GM18498 (cell line): ENCODE measurements around the gene GPR179.

Experiments
- ATAC-seq: cut with Tn5 transposase; IDR thresholded peaks from one replicate; pipeline ENCODE4 v1.9.1; 2021; ENCODE audit warnings: mild to moderate bottlenecking, moderate library complexity; ENCODE audit not compliant: unreplicated experiment

The GPR179 gene

DNA sequence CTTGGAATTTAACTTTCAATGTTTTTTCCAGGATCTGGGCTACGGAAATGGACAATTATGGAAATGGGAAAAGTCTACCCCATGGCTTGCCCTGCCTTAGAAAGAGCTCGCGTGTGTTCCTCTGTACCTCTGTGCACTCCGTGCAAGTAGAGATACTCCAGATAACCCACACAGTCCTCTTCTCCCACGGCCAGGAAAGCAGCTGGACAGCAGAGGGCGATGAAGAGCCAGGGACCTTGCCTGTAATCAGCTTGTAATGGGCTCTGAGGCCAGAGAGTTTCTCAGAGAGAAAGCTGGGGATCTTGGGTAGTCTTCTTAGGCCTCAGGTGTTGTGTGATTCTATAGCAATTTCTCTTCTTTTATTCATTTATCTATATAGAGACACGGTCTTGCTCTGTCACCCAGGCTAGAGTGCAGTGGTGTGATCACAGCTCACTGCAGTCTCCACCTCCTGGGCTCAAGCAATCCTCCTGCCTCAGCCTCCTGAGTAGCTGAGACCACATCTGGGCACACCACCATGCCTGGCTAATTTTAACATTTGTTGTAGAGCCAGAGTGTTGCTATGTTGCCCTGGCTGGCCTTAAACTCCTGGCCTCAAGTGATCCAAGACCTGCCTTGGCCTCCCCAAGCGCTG, 5.5 kb upstream of the GPR179 start:
- peak; percentile 33 for ATAC-seq

DNA sequence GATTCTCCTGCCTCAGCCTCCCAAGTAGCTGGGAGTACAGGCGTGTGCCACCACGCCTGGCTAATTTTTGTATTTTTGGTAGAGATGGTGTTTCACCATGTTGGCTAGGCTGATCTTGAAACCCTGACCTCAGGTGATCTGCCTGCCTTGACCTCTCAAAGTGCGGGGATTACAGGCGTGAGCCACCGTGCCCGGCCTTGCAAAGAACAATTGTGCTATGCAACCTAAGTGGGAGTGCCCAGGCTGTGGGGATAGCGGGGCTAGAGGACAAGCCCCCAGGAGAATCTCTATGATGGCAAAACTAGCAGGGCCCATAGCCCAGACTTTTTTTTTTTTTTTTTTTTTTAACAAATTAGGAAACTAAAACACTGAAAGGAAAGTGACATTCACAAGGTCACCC, 2.0 kb upstream of the GPR179 start:
- ATAC-seq: no peak

GRCh38 chr17:38344420-38344745, 627 bp upstream of the GPR179 start:
- no peak for ATAC-seq

- ATAC-seq: no peak
Measured at GRCh38 chr17:38342886-38343607, 709 bp downstream of the GPR179 start.

- no peak for ATAC-seq
Measured at GRCh38 chr17:38341035-38341721, 2.6 kb downstream of the GPR179 start.

DNA sequence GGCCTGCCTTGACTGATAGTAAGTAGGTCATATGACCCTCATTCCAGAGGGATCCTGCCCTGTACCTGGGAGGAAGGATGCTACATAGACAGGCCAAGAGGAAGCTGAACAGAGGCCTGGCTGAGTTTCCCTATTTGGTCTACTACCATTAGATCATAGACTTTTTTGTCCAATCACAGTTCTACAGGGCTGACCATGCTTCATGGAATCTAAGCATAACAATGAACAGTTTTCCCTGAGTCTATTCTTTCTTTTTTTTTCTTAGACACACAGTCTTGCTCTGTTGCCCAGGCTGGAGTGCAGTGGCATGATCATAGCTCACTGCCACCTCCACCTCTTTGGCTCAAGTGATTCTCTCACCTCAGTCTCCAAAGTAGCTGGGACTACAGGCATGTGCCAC, 3.9 kb downstream of the GPR179 start:
- ATAC-seq: no peak

GRCh38 chr17:38338535-38338934, 5.2 kb downstream of the GPR179 start:
- ATAC-seq: no peak

DNA sequence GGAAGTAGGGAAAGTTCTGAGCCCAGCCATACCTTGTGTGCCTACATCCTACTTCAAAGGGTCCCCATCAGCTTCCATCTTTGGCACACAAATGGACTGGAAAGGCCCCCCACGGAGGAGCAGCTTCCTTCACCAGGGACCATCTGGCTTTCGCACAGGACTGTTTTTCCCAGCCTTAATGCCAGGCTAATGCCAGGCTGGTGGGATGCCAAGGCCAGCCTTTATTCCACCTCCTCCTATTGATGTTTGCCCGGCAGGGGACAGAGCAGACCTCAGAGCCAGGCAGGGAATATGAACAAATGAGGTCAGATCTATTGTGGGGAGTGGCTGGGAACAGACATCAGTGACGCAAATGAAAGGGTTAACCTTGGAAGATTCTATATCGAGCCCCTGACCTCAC, 5.7 kb downstream of the GPR179 start:
- ATAC-seq: no peak

DNA sequence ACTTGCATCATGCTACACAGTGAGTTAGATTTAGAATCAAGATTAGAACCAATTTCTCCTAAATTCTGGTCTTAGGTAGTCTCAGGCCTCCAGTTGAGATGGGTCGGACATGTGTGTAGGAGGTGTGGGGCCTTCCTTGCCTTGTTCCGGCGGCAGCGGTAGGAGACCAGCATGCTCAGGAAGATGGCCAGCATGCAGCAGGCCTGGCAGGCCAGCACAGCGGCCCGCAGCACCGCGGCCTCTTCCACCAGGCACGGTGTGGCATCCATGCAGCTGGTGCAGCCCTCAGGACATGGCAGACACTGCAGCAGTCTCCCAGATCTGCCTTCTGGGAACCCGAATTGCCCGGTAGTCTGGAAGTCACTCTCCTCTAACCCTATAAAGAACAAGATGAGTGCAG, 6.9 kb downstream of the GPR179 start:
- no peak for ATAC-seq

- ATAC-seq: no peak
Measured at GRCh38 chr17:38334480-38335364, 9.0 kb downstream of the GPR179 start.

DNA sequence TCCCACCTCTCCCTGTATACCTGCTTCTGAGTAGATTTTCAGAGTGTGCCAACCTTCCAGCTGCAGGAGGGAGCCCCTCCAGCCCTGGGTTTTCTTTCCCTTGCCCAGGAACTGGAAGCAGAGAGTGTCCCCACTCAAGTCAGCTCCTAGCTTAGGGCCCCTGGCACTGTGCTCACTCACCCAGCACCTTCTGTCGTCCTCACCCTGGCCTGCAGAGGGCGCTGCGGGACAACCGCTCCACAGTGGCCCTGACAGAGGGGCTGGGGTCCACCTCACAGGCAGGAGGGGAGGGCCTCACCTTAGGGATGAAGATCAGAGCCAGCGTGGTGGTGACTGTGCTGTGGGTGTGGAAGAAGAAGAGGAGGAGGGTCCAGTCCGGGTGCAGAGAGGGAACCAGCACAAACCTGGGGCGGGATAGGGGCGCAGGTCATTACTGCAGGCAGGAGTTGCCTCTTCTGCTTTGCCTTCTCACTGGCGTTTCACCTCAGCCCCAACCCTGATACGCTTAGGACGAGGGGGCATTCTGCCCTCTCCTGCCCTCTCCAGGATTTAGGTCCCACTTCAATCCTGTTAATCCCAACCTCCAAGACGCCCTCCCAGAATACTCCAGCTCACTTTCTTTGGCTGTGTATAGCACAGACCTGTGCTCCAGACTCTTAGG, 10.0 kb downstream of the GPR179 start:
- no peak for ATAC-seq

GRCh38 chr17:38332735-38333134, 11.0 kb downstream of the GPR179 start:
- ATAC-seq: no peak

- ATAC-seq: no peak
Measured at GRCh38 chr17:38330941-38331411, 12.8 kb downstream of the GPR179 start.

GRCh38 chr17:38329808-38330730, 13.7 kb downstream of the GPR179 start:
- ATAC-seq: no peak

GRCh38 chr17:38329284-38329683, 14.5 kb downstream of the GPR179 start:
- no peak for ATAC-seq

- ATAC-seq: no peak
Measured at GRCh38 chr17:38328620-38329019, 15.1 kb downstream of the GPR179 start.

DNA sequence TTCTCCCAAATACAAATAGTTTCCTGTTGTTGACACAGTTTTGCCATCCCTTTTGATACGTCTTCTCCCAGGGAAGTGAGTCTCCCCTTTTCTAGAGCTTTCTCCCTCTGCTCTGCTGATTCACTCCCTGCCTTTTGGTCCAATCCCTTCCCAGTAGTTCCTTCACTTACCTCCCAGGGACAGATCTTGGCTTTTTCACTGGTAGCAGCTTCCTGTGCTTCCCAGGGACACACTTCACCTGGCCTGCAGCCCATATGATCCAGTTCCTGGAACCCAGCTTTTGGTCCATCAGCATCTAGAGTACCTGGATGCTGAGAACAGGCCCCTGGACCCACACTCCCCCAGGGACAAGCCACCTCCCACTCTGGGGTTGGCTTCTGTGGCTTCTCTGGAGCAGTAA, 15.8 kb downstream of the GPR179 start:
- no peak for ATAC-seq

DNA sequence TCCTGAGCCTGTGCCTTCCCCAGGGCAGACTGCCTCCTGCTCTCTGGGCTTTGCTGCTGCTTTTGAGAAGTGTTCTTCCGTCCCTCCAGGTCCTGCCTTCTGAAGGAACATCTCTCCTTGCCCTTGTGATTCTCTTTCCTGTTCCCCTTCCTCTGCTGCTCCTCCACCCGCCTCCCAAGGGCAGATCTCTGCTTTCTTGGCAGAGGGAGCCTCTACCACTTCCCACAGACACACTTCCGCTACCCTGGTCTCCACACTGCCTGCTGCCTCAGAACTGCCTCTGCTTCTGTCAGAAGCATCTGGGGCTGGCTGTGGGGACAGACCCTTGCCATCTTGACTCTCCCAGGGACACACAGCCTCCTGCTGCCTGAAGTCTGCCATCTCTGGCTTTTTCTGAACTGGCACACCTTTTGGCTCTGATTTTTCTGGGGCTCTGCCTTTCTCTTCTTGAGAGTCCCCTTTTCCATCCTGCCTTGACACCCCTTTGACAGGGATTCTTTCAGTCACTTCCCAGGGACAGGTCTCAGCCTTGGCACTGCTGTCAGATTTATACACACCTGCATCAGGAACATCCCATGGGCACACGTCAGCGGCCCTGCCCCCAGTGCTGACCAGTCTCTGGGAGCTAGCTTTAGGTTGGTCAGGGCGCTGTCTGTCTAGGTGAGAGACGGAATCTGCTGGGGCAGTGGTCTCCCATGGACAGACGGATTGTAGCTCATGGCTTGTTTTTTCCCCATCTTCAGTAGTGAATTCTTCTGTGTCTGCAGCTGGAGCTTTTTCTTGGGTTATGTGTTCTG, 16.6 kb downstream of the GPR179 start:
- ATAC-seq: no peak
